Duodenal mucosa (tissue), 2 donors: ENCODE data around the gene CACNG8.
"Not testable (repeated sequence)": the region's sequence is repeated elsewhere in the genome, so short reads cannot be mapped to it uniquely, and the experiment has no call there.

Experiments
- H3K27ac ChIP-seq: one replicate; pipeline ENCODE4 v1.7.0; 2013; ENCODE audit warnings: low read depth, low read length
- H3K27me3 ChIP-seq, 2 donors: one replicate each; pipeline ENCODE4 v1.7.0; 2013; ENCODE audit warnings: low read length in 2 of 2, control low read depth in 1 of 2; ENCODE audit not compliant: insufficient read depth in 2 of 2, control insufficient read depth in 1 of 2
- H3K36me3 ChIP-seq, 2 donors: one replicate each; pipeline ENCODE4 v1.7.0; 2013; ENCODE audit warnings: low read length in 2 of 2, control low read depth in 1 of 2; ENCODE audit not compliant: insufficient read depth in 2 of 2, control insufficient read depth in 1 of 2
- H3K4me1 ChIP-seq, 2 donors: one replicate each; pipeline ENCODE4 v1.7.0; 2013; ENCODE audit warnings: low read length in 2 of 2, control low read depth in 1 of 2; ENCODE audit not compliant: insufficient read depth in 2 of 2, control insufficient read depth in 1 of 2
- H3K4me3 ChIP-seq, 2 donors: one replicate each; pipeline ENCODE4 v1.7.0; 2013; ENCODE audit warnings: low read length in 2 of 2, low read depth in 1 of 2
- H3K9ac ChIP-seq, 2 donors: one replicate each; pipeline ENCODE4 v1.7.0; 2013; ENCODE audit warnings: low read length in 2 of 2, low read depth in 1 of 2
- H3K9me3 ChIP-seq, 2 donors: one replicate each; pipeline ENCODE4 v1.7.0; 2013; ENCODE audit warnings: low read length in 2 of 2, control low read depth in 1 of 2; ENCODE audit not compliant: control insufficient read depth in 1 of 2

The CACNG8 gene

DNA sequence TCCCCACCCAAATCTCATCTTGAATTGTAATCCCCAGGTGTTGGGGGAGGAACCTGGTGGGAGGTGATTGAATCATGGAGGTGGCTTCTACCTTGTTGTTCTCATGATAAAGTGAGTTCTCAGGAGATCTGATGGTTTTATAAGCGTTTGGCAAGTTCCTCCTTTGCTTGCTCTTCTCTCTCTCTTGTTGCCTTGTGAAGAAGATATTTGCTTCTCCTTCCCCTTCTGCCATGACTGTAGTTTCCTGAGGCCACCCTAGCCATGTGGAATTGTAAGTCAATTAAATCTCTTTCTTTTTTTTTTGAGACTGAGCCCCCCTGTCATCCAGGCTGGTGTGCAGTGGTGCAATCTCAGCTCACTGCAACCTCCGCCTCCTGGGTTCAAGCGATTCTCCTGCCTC lies 66.6 kb downstream of the CACNG8 start:
- H3K27me3 ChIP-seq = peaks cover 0 to 5% of the 10 kb centered on the region in 2 donors
- no peak overlapping the region for H3K27ac ChIP-seq
- no peaks in the 10 kb centered on the region for H3K9me3 ChIP-seq
- H3K4me1 ChIP-seq = no peaks in the 10 kb centered on the region
- H3K36me3 ChIP-seq = no peaks in the 10 kb centered on the region
- no peak overlapping the region for H3K4me3 ChIP-seq
- no peak overlapping the region for H3K9ac ChIP-seq

DNA sequence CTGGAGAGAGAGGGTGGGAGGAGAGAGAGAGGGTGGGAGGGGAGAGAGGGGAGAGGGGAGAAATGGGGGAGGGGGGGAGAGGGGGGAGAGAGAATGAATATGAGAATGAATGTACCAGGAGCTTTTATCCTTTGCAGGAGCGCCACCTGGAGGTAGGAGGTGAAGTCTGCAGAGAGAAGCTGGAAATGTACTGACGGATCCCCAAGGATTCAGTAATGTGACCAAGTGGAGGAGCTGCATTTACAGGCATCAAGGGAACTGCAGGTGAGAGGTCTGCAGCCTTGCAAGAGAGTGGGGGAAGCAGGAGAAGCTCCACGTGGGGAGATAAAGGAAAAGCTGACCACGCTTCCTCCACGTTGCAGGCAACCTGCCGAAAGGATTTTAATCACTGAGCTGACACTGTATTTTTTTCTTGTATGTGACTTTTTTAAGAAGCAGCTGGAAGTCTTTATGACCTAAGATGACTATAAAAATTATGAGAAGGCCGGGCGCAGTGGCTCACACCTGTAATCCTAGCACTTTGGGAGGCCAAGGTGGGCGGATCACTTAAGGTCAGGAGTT lies 67.3 kb downstream of the CACNG8 start:
- H3K36me3 ChIP-seq = no peaks in the 10 kb centered on the region
- no peaks in the 10 kb centered on the region for H3K27me3 ChIP-seq
- H3K27ac ChIP-seq = no peak overlapping the region
- no peak overlapping the region for H3K4me3 ChIP-seq
- H3K4me1 ChIP-seq = no peaks in the 10 kb centered on the region
- no peak overlapping the region for H3K9ac ChIP-seq
- no peaks in the 10 kb centered on the region for H3K9me3 ChIP-seq

DNA sequence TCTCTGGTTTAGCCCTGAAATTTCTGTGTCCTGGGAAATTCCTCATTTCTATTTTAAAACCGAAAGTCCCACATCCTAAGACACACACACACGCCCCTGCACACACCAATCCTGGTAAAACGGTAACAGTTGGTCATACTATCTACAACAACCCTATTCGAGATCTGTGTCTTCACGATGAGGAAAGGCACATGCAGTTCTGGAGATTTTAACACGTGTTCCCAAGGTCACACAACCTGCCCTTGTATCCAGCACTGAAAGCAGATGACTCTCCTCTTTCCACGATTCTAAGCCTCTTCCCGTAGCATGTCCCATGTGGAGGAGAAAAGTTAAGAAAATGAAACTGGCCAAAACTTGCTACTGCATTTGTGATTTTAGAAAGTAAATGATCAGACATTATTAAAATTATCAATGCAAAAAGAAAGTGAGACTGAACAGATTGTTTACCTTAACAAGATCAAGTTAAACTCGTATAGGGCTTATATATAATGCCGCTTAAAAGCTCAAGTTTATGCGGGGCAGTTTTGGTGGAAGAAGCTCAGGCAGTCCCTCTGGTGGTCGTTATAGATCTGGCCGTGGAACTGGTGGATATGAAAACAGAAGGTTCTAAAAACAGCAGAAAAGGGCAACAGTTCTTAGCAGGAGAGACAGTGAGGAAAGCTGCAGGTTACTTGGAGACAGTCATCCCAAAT lies 68.3 kb downstream of the CACNG8 start:
- no peaks in the 10 kb centered on the region for H3K9me3 ChIP-seq
- H3K27me3 ChIP-seq = no peaks in the 10 kb centered on the region
- H3K36me3 ChIP-seq = no peaks in the 10 kb centered on the region
- H3K27ac ChIP-seq = no peak overlapping the region
- no peak overlapping the region for H3K9ac ChIP-seq
- H3K4me3 ChIP-seq = no peak overlapping the region
- H3K4me1 ChIP-seq = no peaks in the 10 kb centered on the region

DNA sequence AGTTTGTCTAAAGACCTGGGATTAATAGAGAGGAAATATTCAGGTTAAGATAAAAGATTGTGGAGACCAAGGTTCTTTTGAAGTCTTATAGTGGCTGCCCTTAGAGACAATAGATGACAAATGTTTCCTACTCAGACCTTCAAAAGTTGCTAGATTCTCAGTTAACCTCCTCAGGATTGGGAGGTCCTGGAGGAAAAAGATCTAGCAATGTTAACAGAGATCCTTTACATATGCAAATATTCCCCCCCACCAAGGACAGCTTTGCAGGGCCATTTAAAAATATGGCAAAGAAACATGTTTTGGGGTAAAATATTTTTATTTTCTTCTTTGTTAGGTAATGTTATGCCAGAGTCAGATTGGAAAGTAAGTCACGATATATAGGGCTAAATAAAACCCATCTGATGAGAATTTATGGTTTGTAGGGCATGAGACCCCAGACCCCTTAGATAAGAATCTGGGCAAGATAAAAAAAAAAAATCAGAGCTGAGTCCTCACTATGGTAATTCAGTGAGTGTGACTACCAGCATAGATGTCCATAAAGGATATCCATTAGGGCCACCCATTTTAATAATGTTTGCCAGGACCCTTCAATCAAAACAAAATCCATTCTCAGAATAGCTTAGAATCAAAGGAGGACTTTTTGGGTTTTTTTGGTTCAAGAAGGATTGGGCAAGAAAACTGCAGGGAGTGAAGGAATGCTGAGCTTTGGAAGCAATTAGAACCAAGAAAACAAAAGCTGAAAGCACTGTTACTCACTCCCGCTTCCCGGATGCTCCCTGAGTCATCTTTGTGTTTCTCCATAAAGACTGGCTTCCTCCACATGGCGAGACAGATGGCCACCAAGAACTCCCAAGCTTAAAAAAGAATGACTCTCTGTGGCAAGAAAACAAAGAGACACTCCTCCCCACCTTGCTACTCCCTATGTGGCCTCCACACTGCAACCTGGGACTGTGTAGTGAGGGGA lies 72.8 kb downstream of the CACNG8 start:
- Histone ChIP-seq H3K4me3 (no peak overlapping the region), H3K27me3 (no peaks in the 10 kb centered on the region), H3K9me3 (no peaks in the 10 kb centered on the region), H3K4me1 (no peaks in the 10 kb centered on the region), H3K36me3 (no peaks in the 10 kb centered on the region), H3K27ac (no peak overlapping the region), H3K9ac (no peak overlapping the region)

DNA sequence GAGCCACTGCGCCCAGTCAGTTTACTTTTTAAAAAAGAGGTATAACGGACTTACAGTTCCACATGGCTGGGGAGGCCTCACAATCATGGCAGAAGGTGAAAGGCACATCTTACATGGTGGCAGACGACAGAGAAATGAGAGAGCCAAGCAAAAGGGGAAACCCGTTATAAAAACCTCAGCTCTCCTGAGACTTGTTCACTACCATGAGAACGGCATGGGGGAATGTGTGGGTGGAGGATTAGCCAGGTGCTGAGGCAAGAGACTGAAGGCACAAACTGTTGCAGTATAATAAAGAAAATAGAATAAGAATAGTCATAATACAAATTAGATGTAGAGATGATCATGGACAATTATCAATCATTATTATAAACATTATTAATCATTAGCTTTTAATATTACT lies 73.8 kb downstream of the CACNG8 start:
- not testable (repeated sequence) for H3K27me3 ChIP-seq

More for the DNA sequence above, 73.8 kb downstream of the CACNG8 start:
- H3K4me3 ChIP-seq, H3K9me3 ChIP-seq, H3K9ac ChIP-seq, H3K27ac ChIP-seq, H3K4me1 ChIP-seq, H3K36me3 ChIP-seq: not testable (repeated sequence)
